PFSK-1 (cell line): Measurements from ENCODE around the gene NADK.

ENCODE experiments used
- FOXP2 ChIP-seq: optimal IDR thresholded peaks from 2 replicates; pipeline ENCODE3; 2011; ENCODE audit warnings: borderline replicate concordance, control low read depth, inconsistent platforms; ENCODE audit not compliant: insufficient read depth; ENCODE audit errors: extremely low read length, extremely low read depth
- POLR2AphosphoS5 ChIP-seq: IDR thresholded peaks from 2 replicates; pipeline ENCODE4 v1.6.1; 2012; ENCODE audit warnings: low read depth, mild to moderate bottlenecking, control low read depth, low read length, moderate library complexity
- REST ChIP-seq, 2 experiments: IDR thresholded peaks; 2 replicates each; pipeline versions ENCODE4 v1.6.1 to v1.8.0; 2011 to 2012; ENCODE audit warnings: low read depth in 2 of 2, low read length in 2 of 2, control low read depth in 1 of 2, inconsistent platforms in 1 of 2, mild to moderate bottlenecking in 1 of 2, moderate library complexity in 1 of 2; ENCODE audit not compliant: insufficient read depth in 1 of 2
- SIN3A ChIP-seq: IDR thresholded peaks from 2 replicates; pipeline ENCODE4 v1.6.1; 2012; ENCODE audit warnings: mild to moderate bottlenecking, low read length, moderate library complexity, borderline replicate concordance; ENCODE audit not compliant: insufficient read depth
- TAF1 ChIP-seq: IDR thresholded peaks from 2 replicates; pipeline ENCODE4 v1.6.1; 2012; ENCODE audit warnings: low read length, control low read depth, borderline replicate concordance; ENCODE audit not compliant: insufficient read depth

The NADK gene

GRCh38 chr1:1758059-1758621 is 20.1 kb downstream of the NADK start:
- TF ChIP-seq SIN3A (no peak), TAF1 (no peak), POLR2AphosphoS5 (no peak), REST (IDR thresholded peaks at IDR 0.05; ENCODE audit: insufficient read depth in 1 of 2, low read depth in 2 of 2, low read length in 2 of 2) (no peak), FOXP2 (no peak)

- no peak for TF ChIP-seq POLR2AphosphoS5
- TF ChIP-seq TAF1: no peak
- no peak for TF ChIP-seq SIN3A
- no peak for TF ChIP-seq FOXP2
- no peak for TF ChIP-seq REST (IDR thresholded peaks at IDR 0.05; ENCODE audit: insufficient read depth in 1 of 2, low read depth in 2 of 2, low read length in 2 of 2)
Observed at GRCh38 chr1:1757422-1758058, 20.7 kb downstream of the NADK start.

GRCh38 chr1:1756661-1757421 is 21.4 kb downstream of the NADK start:
- no peak for TF ChIP-seq FOXP2
- TF ChIP-seq POLR2AphosphoS5: no peak
- TF ChIP-seq SIN3A: no peak
- TF ChIP-seq REST (IDR thresholded peaks at IDR 0.05; ENCODE audit: insufficient read depth in 1 of 2, low read depth in 2 of 2, low read length in 2 of 2): no peak
- no peak for TF ChIP-seq TAF1

- TF ChIP-seq SIN3A: no peak
- TF ChIP-seq POLR2AphosphoS5: no peak
- no peak for TF ChIP-seq TAF1
Observed at GRCh38 chr1:1755852-1756251, 22.4 kb downstream of the NADK start.

GRCh38 chr1:1755426-1755825 is 22.8 kb downstream of the NADK start:
- TF ChIP-seq TAF1 (no peak), FOXP2 (no peak), POLR2AphosphoS5 (no peak), REST (IDR thresholded peaks at IDR 0.05; ENCODE audit: insufficient read depth in 1 of 2, low read depth in 2 of 2, low read length in 2 of 2) (no peak), SIN3A (no peak)
